Panc1 (cell line): ENCODE data around the gene CNKSR3. TPM values are rescaled to one million over a fixed set of nuclear protein-coding genes. Genes with fewer than 3 reads are reported as not detected.

Source experiments
- ATAC-seq: fragments of 200-7000 bp; cut with Tn5 transposase; 2 replicates; pipeline ENCODE4 v1.9.1; 2020; ENCODE audit warnings: mild to moderate bottlenecking, moderate library complexity
- BruUV-seq: library from RNA; stranded (reverse); fragments of 400-500 nt; replicated peaks from 2 replicates; lab custom pipeline; 2021; lab: Mats Ljungman, UMichigan
- CTCF ChIA-PET: fragments of 300-600 bp; sonication (Branson Sonifier 250); formaldehyde crosslinking; loops from one replicate; lab custom pipeline; 2022; ENCODE audit warnings: antibody characterized with exemption; lab: Charles Lee
- POLR2A ChIA-PET: fragments of 300-600 bp; sonication (Branson Sonifier 250); formaldehyde crosslinking; loops from one replicate; lab custom pipeline; 2022; ENCODE audit warnings: antibody characterized with exemption; lab: Charles Lee
- DNase-seq: peaks from one replicate; pipeline ENCODE4 v3.0.0-alpha.2; 2010; ENCODE audit warnings: low read depth, low spot score
- H3K27ac ChIP-seq: 2 replicates; pipeline ENCODE4 v1.5.1; 2011; ENCODE audit warnings: mild to moderate bottlenecking, low read length, inconsistent platforms
- H3K27me3 ChIP-seq: fragments of 200-500 bp; sonication (Bioruptor generic); 2 replicates; pipeline ENCODE4 v1.6.0; 2014; ENCODE audit warnings: low read length, inconsistent platforms; ENCODE audit not compliant: control insufficient read depth, insufficient read depth
- H3K36me3 ChIP-seq: fragments of 200-500 bp; sonication (Bioruptor generic); 2 replicates; pipeline ENCODE4 v1.5.1; 2014; ENCODE audit warnings: inconsistent platforms, mild to moderate bottlenecking, low read length, moderate library complexity; ENCODE audit not compliant: control insufficient read depth, insufficient read depth
- H3K4me1 ChIP-seq: 2 replicates; pipeline ENCODE4 v1.5.1; 2011; ENCODE audit warnings: inconsistent platforms, mild to moderate bottlenecking, low read length, moderate library complexity; ENCODE audit not compliant: control insufficient read depth, insufficient read depth
- H3K4me3 ChIP-seq, 2 experiments: 2 replicates each; pipeline ENCODE4 v1.5.1; 2011 to 2012; ENCODE audit warnings: low read depth in 2 of 2, low read length in 2 of 2, mild to moderate bottlenecking in 2 of 2, inconsistent platforms in 1 of 2, moderate library complexity in 1 of 2
- H3K9me3 ChIP-seq: fragments of 200-500 bp; sonication (Bioruptor generic); 2 replicates; pipeline ENCODE4 v1.5.1; 2014; ENCODE audit warnings: low read depth, mild to moderate bottlenecking, inconsistent platforms, low read length, moderate library complexity; ENCODE audit not compliant: control insufficient read depth, insufficient read depth
- POLR2AphosphoS5 ChIP-seq: IDR thresholded peaks from 2 replicates; pipeline ENCODE4 v1.6.1; 2012; ENCODE audit warnings: mild to moderate bottlenecking, low read depth, low read length, moderate library complexity
- SIN3A ChIP-seq: IDR thresholded peaks from 2 replicates; pipeline ENCODE4 v1.6.1; 2012; ENCODE audit warnings: low read depth, mild to moderate bottlenecking, low read length, moderate library complexity, borderline replicate concordance; ENCODE audit not compliant: insufficient read depth
- TCF7L2 ChIP-seq: IDR thresholded peaks from 2 replicates; pipeline ENCODE4 v1.6.1; 2011; ENCODE audit warnings: mild to moderate bottlenecking, low read depth, low read length, inconsistent platforms
- in situ Hi-C: cut with HindIII; loops from 2 replicates; pipeline ENCODE4 v1.10.0; 2016; ENCODE audit warnings: low sequenced_read_pairs, low pct_unique_long_range_greater_than_20kb
- intact Hi-C: fragments of 100-400 bp; cut with micrococcal nuclease; formaldehyde crosslinking; loops from one replicate; pipeline ENCODE4 v1.10.0; 2022; ENCODE audit not compliant: unreplicated experiment
- total RNA-seq: library from RNA; stranded (reverse); gene quantifications from one replicate; pipeline ENCODE4 v1.2.1, GENCODE V29; 2021; ENCODE audit not compliant: unreplicated experiment
- TF ChIP-seq, protein P1 (sequence below), 2 experiments: IDR thresholded peaks; 2 replicates each; pipeline ENCODE4 v1.6.1; 2011 to 2012; ENCODE audit warnings: low read depth in 2 of 2, control low read depth in 1 of 2, low read length in 1 of 2, mild to moderate bottlenecking in 1 of 2, moderate library complexity in 1 of 2; ENCODE audit not compliant: insufficient read depth in 1 of 2
- TF ChIP-seq, protein P2 (sequence below): fragments of 450-650 bp; IDR thresholded peaks from 2 replicates; pipeline ENCODE4 v1.5.1; 2017; ENCODE audit warnings: mild to moderate bottlenecking

CNKSR3 gene
- total RNA-seq, 1 experiment from 2014 or later: 18.2 TPM

DNA sequence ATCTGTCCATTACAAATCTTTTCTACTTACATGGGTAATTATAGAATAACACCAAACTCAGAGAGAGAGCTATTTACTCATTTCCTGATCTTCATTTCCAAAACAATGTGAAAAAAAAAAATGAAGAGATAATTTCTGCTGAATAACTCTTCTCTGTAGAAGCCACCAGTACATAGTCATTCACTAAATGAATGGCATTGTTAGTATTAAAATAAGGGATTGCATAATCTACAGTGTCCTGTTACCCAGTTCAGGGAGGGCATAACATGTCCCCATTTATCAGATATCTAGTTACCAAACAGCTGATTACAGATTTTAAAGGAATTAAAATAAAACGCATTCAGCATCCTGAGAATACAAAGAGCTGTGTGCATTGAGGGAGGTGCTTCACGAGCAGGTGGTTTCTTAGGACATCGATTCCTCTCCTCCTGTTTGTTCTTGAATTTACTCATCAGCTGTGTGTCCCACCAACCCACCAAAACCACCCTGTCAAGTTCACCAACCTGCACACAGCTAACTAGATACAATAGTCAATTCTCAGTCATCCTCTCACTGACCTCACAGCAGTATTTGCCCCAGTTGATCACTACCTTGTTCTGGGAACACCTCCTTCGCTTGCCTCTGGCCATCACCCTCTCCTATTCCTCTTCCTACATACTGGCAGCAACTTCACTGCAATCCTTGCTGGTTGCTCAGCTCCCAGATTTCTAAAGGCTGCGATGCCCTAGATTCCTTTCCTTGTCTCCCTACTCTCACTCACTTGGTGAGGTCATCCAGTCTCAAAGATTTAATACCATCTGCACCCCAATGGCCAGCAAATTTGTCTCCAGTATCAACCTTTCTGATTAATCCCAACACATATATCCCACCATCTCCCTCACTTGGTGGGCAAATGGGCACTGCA lies 18.7 kb downstream of the CNKSR3 start:
- intact Hi-C loops: no loop called here
- Histone ChIP-seq H3K27ac (no peak overlapping the region), H3K9me3 (no peaks in the 10 kb centered on the region), H3K4me1 (peaks cover 13% of the 10 kb centered on the region; the same call in 1 of the 2 replicates), H3K36me3 (no peaks in the 10 kb centered on the region), H3K27me3 (no peaks in the 10 kb centered on the region), H3K4me3 (no peak overlapping the region)
- TSS peak; percentile 5 for BruUV-seq
- in situ Hi-C loops: no loop called here
- POLR2A ChIA-PET: interaction anchor here (0.5 to 0.7 kb wide), 2 partner anchors 19 to 258 kb away, joined by 3 to 6 read pairs; no protein-coding TSS in a partner anchor
- no peak for ATAC-seq
- TF ChIP-seq POLR2AphosphoS5 (no peak), TCF7L2 (no peak), SIN3A (no peak)
- TF ChIP-seq, protein P1, sequence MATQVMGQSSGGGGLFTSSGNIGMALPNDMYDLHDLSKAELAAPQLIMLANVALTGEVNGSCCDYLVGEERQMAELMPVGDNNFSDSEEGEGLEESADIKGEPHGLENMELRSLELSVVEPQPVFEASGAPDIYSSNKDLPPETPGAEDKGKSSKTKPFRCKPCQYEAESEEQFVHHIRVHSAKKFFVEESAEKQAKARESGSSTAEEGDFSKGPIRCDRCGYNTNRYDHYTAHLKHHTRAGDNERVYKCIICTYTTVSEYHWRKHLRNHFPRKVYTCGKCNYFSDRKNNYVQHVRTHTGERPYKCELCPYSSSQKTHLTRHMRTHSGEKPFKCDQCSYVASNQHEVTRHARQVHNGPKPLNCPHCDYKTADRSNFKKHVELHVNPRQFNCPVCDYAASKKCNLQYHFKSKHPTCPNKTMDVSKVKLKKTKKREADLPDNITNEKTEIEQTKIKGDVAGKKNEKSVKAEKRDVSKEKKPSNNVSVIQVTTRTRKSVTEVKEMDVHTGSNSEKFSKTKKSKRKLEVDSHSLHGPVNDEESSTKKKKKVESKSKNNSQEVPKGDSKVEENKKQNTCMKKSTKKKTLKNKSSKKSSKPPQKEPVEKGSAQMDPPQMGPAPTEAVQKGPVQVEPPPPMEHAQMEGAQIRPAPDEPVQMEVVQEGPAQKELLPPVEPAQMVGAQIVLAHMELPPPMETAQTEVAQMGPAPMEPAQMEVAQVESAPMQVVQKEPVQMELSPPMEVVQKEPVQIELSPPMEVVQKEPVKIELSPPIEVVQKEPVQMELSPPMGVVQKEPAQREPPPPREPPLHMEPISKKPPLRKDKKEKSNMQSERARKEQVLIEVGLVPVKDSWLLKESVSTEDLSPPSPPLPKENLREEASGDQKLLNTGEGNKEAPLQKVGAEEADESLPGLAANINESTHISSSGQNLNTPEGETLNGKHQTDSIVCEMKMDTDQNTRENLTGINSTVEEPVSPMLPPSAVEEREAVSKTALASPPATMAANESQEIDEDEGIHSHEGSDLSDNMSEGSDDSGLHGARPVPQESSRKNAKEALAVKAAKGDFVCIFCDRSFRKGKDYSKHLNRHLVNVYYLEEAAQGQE (IDR thresholded peaks at IDR 0.05; ENCODE audit: insufficient read depth in 1 of 2, low read depth in 2 of 2, low read length in 1 of 2): no peak
- TF ChIP-seq, protein P2, sequence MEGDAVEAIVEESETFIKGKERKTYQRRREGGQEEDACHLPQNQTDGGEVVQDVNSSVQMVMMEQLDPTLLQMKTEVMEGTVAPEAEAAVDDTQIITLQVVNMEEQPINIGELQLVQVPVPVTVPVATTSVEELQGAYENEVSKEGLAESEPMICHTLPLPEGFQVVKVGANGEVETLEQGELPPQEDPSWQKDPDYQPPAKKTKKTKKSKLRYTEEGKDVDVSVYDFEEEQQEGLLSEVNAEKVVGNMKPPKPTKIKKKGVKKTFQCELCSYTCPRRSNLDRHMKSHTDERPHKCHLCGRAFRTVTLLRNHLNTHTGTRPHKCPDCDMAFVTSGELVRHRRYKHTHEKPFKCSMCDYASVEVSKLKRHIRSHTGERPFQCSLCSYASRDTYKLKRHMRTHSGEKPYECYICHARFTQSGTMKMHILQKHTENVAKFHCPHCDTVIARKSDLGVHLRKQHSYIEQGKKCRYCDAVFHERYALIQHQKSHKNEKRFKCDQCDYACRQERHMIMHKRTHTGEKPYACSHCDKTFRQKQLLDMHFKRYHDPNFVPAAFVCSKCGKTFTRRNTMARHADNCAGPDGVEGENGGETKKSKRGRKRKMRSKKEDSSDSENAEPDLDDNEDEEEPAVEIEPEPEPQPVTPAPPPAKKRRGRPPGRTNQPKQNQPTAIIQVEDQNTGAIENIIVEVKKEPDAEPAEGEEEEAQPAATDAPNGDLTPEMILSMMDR: no peak
- CTCF ChIA-PET: no interaction called here
- no peak for DNase-seq

DNA sequence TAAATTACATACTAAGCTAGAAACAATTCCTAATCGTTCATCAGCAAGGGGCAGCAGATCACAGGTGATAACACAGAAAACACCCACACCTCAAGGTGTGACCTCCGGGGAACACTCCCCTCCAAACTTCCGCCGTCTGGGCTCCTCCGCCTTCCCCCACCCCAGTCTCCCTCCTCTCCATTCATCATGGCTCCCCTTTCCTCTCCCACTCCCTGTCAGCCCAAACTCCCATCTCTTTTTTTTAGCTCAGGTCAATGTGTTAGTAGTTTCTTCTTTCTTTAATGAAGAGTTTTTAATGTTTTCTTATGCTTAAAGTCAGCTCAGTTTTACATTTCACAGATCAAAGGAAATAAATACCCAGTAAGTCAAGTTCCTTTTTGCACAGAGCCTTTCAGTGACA lies 20.7 kb downstream of the CNKSR3 start:
- Histone ChIP-seq H3K4me3 (no peak overlapping the region), H3K27ac (no peak overlapping the region), H3K36me3 (no peaks in the 10 kb centered on the region), H3K4me1 (peaks cover 13% of the 10 kb centered on the region; the same call in 1 of the 2 replicates), H3K9me3 (no peaks in the 10 kb centered on the region), H3K27me3 (no peaks in the 10 kb centered on the region)
- ATAC-seq (no peak), DNase-seq (no peak)
- CTCF ChIA-PET: no interaction called here
- BruUV-seq: no TSS peak
- no peak for TF ChIP-seq TCF7L2
- TF ChIP-seq, protein P2: no peak
- no peak for TF ChIP-seq SIN3A
- TF ChIP-seq POLR2AphosphoS5: no peak
- TF ChIP-seq, protein P1 (IDR thresholded peaks at IDR 0.05; ENCODE audit: insufficient read depth in 1 of 2, low read depth in 2 of 2, low read length in 1 of 2): no peak
- intact Hi-C loops (no loop called here), in situ Hi-C loops (no loop called here)
- POLR2A ChIA-PET: no interaction called here
